GM12878 (cell line): Measurements from ENCODE around the gene GALNT9. TPM values are rescaled to one million over a fixed set of nuclear protein-coding genes. Genes with fewer than 3 reads are reported as not detected.

Experiments
- ATAC-seq: fragments of 200-7000 bp; cut with Tn5 transposase; 3 replicates; pipeline ENCODE4 v1.9.1; 2020; ENCODE audit warnings: mild to moderate bottlenecking, moderate library complexity
- BruUV-seq: library from RNA; stranded (reverse); fragments of 400-500 nt; replicated peaks from 2 replicates; lab custom pipeline; 2021; lab: Mats Ljungman, UMichigan
- CTCF ChIA-PET: fragments of 300-600 bp; sonication (Branson Sonifier 250); formaldehyde crosslinking; extraction: SDS; loops from one replicate; lab custom pipeline; 2021; ENCODE audit warnings: inconsistent platforms; lab: Yijun Ruan, JAX
- POLR2A ChIA-PET: fragments of 350-600 bp; formaldehyde crosslinking; extraction: SDS; loops from one replicate; lab custom pipeline; 2021; ENCODE audit warnings: inconsistent platforms; lab: Charles Lee
- RAD21 ChIA-PET: fragments of 300-600 bp; sonication (Branson Sonifier 250); formaldehyde crosslinking; loops from one replicate; lab custom pipeline; 2023; ENCODE audit warnings: antibody characterized with exemption; ENCODE audit not compliant: unreplicated experiment; lab: Charles Lee
- SMC1A ChIA-PET: fragments of 300-600 bp; sonication (Branson Sonifier 250); formaldehyde crosslinking; loops from one replicate; lab custom pipeline; 2023; ENCODE audit not compliant: unreplicated experiment, uncharacterized antibody; lab: Charles Lee
- DNase-seq: peaks from one replicate; pipeline ENCODE4 v3.0.0-alpha.2; 2011; ENCODE audit warnings: low read depth, low spot score
- FAIRE-seq: peaks from 3 replicates; lab custom pipeline; 2011; peaks lifted over from hg19 to GRCh38; lab: Jason Lieb, UNC
- H2AFZ ChIP-seq: 2 replicates; pipeline ENCODE4 v1.6.0; 2011; ENCODE audit warnings: low read depth, low read length, control low read depth; ENCODE audit not compliant: control insufficient read depth
- H3K27ac ChIP-seq: 2 replicates; pipeline ENCODE4 v1.5.1; 2011; ENCODE audit warnings: control low read depth; ENCODE audit not compliant: control insufficient read depth, insufficient read depth
- H3K27me3 ChIP-seq, 2 experiments: replicated peaks in 1 of 2; 2 replicates each; pipeline versions ENCODE4 v1.6.0 to v1.6.1; 2011; ENCODE audit warnings: low read length in 1 of 2; ENCODE audit not compliant: control insufficient read depth in 2 of 2, insufficient read depth in 2 of 2
- H3K36me3 ChIP-seq, 2 experiments: 2 replicates each; pipeline ENCODE4 v1.5.1; 2011; ENCODE audit warnings: low read length in 1 of 2; ENCODE audit not compliant: control insufficient read depth in 2 of 2, insufficient read depth in 2 of 2
- H3K4me1 ChIP-seq: 2 replicates; pipeline ENCODE4 v1.6.1; 2011; ENCODE audit warnings: mild to moderate bottlenecking, low read length, moderate library complexity, mixed read lengths; ENCODE audit not compliant: control insufficient read depth, insufficient read depth
- H3K4me2 ChIP-seq: 2 replicates; pipeline ENCODE4 v1.6.0; 2011; ENCODE audit warnings: control low read depth; ENCODE audit not compliant: control insufficient read depth, insufficient read depth
- H3K4me3 ChIP-seq: fragments of 200-600 bp; sonication (generic); 2 replicates; pipeline ENCODE4 v1.5.1; 2016
- H3K79me2 ChIP-seq: 2 replicates; pipeline ENCODE4 v1.6.0; 2011; ENCODE audit warnings: low read length; ENCODE audit not compliant: control insufficient read depth, insufficient read depth
- H3K9ac ChIP-seq: 2 replicates; pipeline ENCODE4 v1.8.0; 2011; ENCODE audit warnings: low read length, control low read depth, mixed read lengths; ENCODE audit not compliant: control insufficient read depth, insufficient read depth
- H3K9me3 ChIP-seq: replicated peaks from 3 replicates; pipeline ENCODE4 v1.5.1; 2011; ENCODE audit warnings: mild to moderate bottlenecking, low read length; ENCODE audit not compliant: control insufficient read depth, insufficient read depth
- H4K20me1 ChIP-seq: 2 replicates; pipeline ENCODE4 v1.6.0; 2011; ENCODE audit not compliant: control insufficient read depth, insufficient read depth
- ATF3 ChIP-seq: IDR thresholded peaks from 2 replicates; pipeline ENCODE4 v1.6.1; 2011; ENCODE audit warnings: low read depth, mild to moderate bottlenecking, low read length, moderate library complexity, borderline replicate concordance; ENCODE audit errors: extremely low read depth
- BACH1 ChIP-seq: fragments of 450-650 bp; IDR thresholded peaks from 2 replicates; pipeline ENCODE4 v1.6.1; 2017; ENCODE audit warnings: mild to moderate bottlenecking, borderline replicate concordance
- BHLHE40 ChIP-seq, 2 experiments: fragments of 450-650 bp in 1 of 2; IDR thresholded peaks; 2 replicates each; pipeline ENCODE4 v1.6.1; 2011 to 2017; ENCODE audit warnings: low read depth in 2 of 2, borderline replicate concordance in 1 of 2, improper control_type of control experiment in 1 of 2, low read length in 1 of 2, mild to moderate bottlenecking in 1 of 2
- CBX3 ChIP-seq: fragments of 200-600 bp; sonication (generic); IDR thresholded peaks from 2 replicates; pipeline ENCODE4 v1.6.1; 2016; ENCODE audit warnings: low read depth, borderline replicate concordance
- CTCF ChIP-seq, 3 experiments: IDR thresholded peaks in 2 of 3; conservative IDR thresholded peaks in 1 of 3; 2 replicates each; pipeline ENCODE4 v1.5.1; 2011; ENCODE audit warnings: low read depth in 3 of 3, low read length in 3 of 3, mild to moderate bottlenecking in 3 of 3, control low read depth in 2 of 3, moderate library complexity in 2 of 3, inconsistent platforms in 1 of 3, mixed read lengths in 1 of 3; ENCODE audit not compliant: control insufficient read depth in 2 of 3, insufficient read depth in 1 of 3; ENCODE audit errors: extremely low read depth in 1 of 3
- EZH2 ChIP-seq: IDR thresholded peaks from 2 replicates; pipeline ENCODE4 v1.6.1; 2012; ENCODE audit warnings: low read depth, mild to moderate bottlenecking, control low read depth, inconsistent platforms, low read length, borderline replicate concordance; ENCODE audit not compliant: control insufficient read depth
- NFYB ChIP-seq: IDR thresholded peaks from 2 replicates; pipeline ENCODE4 v1.6.1; 2011; ENCODE audit warnings: low read depth, mild to moderate bottlenecking, low read length, improper control_type of control experiment, moderate library complexity; ENCODE audit not compliant: insufficient read depth
- NR2C1 ChIP-seq: fragments of 450-650 bp; IDR thresholded peaks from 2 replicates; pipeline ENCODE4 v1.6.1; 2017; ENCODE audit warnings: antibody characterized with exemption, mild to moderate bottlenecking, moderate library complexity
- NR2C2 ChIP-seq: IDR thresholded peaks from 2 replicates; pipeline ENCODE4 v1.6.1; 2011; ENCODE audit warnings: borderline replicate concordance, low read depth; ENCODE audit not compliant: control insufficient read depth, insufficient read length
- PAX8 ChIP-seq: fragments of 450-650 bp; IDR thresholded peaks from 2 replicates; pipeline ENCODE4 v1.6.1; 2017; ENCODE audit warnings: mild to moderate bottlenecking, moderate library complexity
- POLR2AphosphoS2 ChIP-seq: IDR thresholded peaks from 2 replicates; pipeline ENCODE4 v1.6.1; 2011; ENCODE audit warnings: low read depth, mild to moderate bottlenecking, low read length, improper control_type of control experiment, moderate library complexity
- RAD21 ChIP-seq: IDR thresholded peaks from 2 replicates; pipeline ENCODE4 v1.6.1; 2011; ENCODE audit warnings: mild to moderate bottlenecking, low read depth, low read length, moderate library complexity; ENCODE audit not compliant: insufficient read depth
- RAD51 ChIP-seq: fragments of 450-650 bp; IDR thresholded peaks from 2 replicates; pipeline ENCODE4 v1.6.1; 2016; ENCODE audit warnings: moderate library complexity, mild to moderate bottlenecking, inconsistent platforms
- RBBP5 ChIP-seq: fragments of 200-600 bp; sonication (generic); conservative IDR thresholded peaks from 2 replicates; pipeline ENCODE4 v1.6.1; 2016
- RELA ChIP-seq: fragments of 450-650 bp; IDR thresholded peaks from 2 replicates; pipeline ENCODE4 v1.8.0; 2014; ENCODE audit warnings: borderline replicate concordance; ENCODE audit not compliant: partially characterized antibody
- SMARCA5 ChIP-seq: fragments of 450-650 bp; IDR thresholded peaks from 2 replicates; pipeline ENCODE4 v1.6.1; 2017; ENCODE audit warnings: mild to moderate bottlenecking
- SUPT20H ChIP-seq: IDR thresholded peaks from 2 replicates; pipeline ENCODE4 v1.6.1; 2011; ENCODE audit warnings: low read depth, mild to moderate bottlenecking, low read length, moderate library complexity, borderline replicate concordance; ENCODE audit not compliant: control insufficient read depth
- YBX1 ChIP-seq: fragments of 450-650 bp; IDR thresholded peaks from 2 replicates; pipeline ENCODE4 v1.6.1; 2016; ENCODE audit warnings: antibody characterized with exemption
- YY1 ChIP-seq: IDR thresholded peaks from 2 replicates; pipeline ENCODE4 v1.6.1; 2011; ENCODE audit warnings: low read depth, mild to moderate bottlenecking, low read length
- WGBS: methylation state at CpG from one replicate; pipeline ENCODE4 v1.1.6; 2016; ENCODE audit warnings: low lambda C conversion rate; ENCODE audit not compliant: insufficient replicate concordance, insufficient coverage; ENCODE audit errors: missing lambda C conversion rate; 5-methylcytosine and 5-hydroxymethylcytosine counted together
- in situ Hi-C: fragments of 300-500 bp; cut with MboI; formaldehyde crosslinking; loops from 9 replicates; pipeline ENCODE4 v1.14.3; 2018; ENCODE audit warnings: mixed read lengths
- intact Hi-C: fragments of 100-400 bp; cut with micrococcal nuclease; formaldehyde crosslinking; loops from one replicate; pipeline ENCODE4 v1.14.2; 2022; ENCODE audit not compliant: unreplicated experiment
- polyA plus RNA-seq, 11 experiments: library from polyadenylated mRNA; depleted of rRNA in 4 of 11; unstranded in 6 of 11; stranded (reverse) in 5 of 11; fragments of >200 nt; fragmentation: Nextera tagmentation in 4 of 11; fragmentation: Illumina TruSeq in 1 of 11; extraction: Ambion mirVana in 4 of 11; extraction: Trizol in 1 of 11; gene quantifications; 1 replicate in 1 of 11; 2 replicates in 10 of 11; pipeline versions ENCODE4 v1.2.1 to v1.2.3, GENCODE V29; 2011 to 2016; ENCODE audit warnings: inconsistent platforms in 2 of 11, missing spikeins in 2 of 11, low read depth in 1 of 11
- total RNA-seq, 4 experiments: library from RNA; depleted of rRNA in 3 of 4; stranded (reverse); fragments of >200 nt in 3 of 4; fragmentation: Illumina TruSeq in 1 of 4; extraction: Trizol in 1 of 4; gene quantifications; 2 replicates each; pipeline versions ENCODE4 v1.2.1 to v1.2.3, GENCODE V29; 2013 to 2021

The GALNT9 gene
- total and polyA plus RNA-seq, 10 of the 15 experiments (the other 5 are each of a cell fraction or from before 2014, with no cell fraction given), result 0.04 TPM; not detected in 9

- TF ChIP-seq EZH2 (no peak), RBBP5 (no peak)
- TF ChIP-seq, all 136 proteins: peak for 0
Measured at GRCh38 chr12:132154341-132154761, 175.0 kb downstream of the GALNT9 start (continued).

- ChIA-PET RAD21 (interaction anchor here (1.0 kb wide), 4 partner anchors 65 to 461 kb away, joined by 5 to 6 read pairs (median 6); no protein-coding TSS in a partner anchor), SMC1A (interaction anchor here (0.8 to 1.1 kb wide), 3 partner anchors 66 to 461 kb away, joined by 3 to 4 read pairs (median 4); no protein-coding TSS in a partner anchor), CTCF (interaction anchor here (0.6 to 1.6 kb wide), 17 partner anchors 9 to 461 kb away, joined by 3 to 9 read pairs (median 4); no protein-coding TSS in a partner anchor), POLR2A (interaction anchor here (0.5 kb wide), 1 partner anchor 616 kb away, joined by 3 read pairs; no protein-coding TSS in a partner anchor)
- FAIRE-seq, result no peak
- in situ Hi-C loops, result no loop called here
- Histone ChIP-seq H2AFZ (no peak overlapping the region), H3K79me2 (no peaks in the 10 kb centered on the region), H3K36me3 (peaks cover 3 to 12% of the 10 kb centered on the region in 2 experiments), H3K27ac (no peak overlapping the region), H3K4me1 (no peaks in the 10 kb centered on the region), H3K9me3 (peaks cover 8% of the 10 kb centered on the region), H3K4me2 (no peak overlapping the region), H3K9ac (no peak overlapping the region), H3K27me3 (no peaks in the 10 kb centered on the region), H4K20me1 (peaks cover 3% of the 10 kb centered on the region; the same call in 1 of the 2 replicates), H3K4me3 (no peak overlapping the region)
- DNase-seq, result peak; percentile 8
- intact Hi-C loops, result loop anchor here (1.0 to 5.0 kb wide), 4 partner anchors 65 to 462 kb away; no protein-coding TSS in a partner anchor
- 25% methylated on average over 38 of the region's 41 CpGs for WGBS
- no TSS peak for BruUV-seq
- ATAC-seq, result peak; percentile 99
- peak; percentile 16 for TF ChIP-seq RELA
- no peak for TF ChIP-seq YBX1
- 0 out of 4 replicates have a peak, but pooled peaks of 1 of the 2 experiments have one; percentile 13 for TF ChIP-seq BHLHE40 (IDR thresholded peaks at IDR 0.05; ENCODE audit: borderline replicate concordance in 1 of 2, low read depth in 2 of 2, low read length in 1 of 2)
- TF ChIP-seq ATF3, result no peak
- no peak for TF ChIP-seq CBX3
- no peak for TF ChIP-seq PAX8
- peak; percentile 86 for TF ChIP-seq RAD21
- no peak; the same call in 1 of the 2 replicates for TF ChIP-seq POLR2AphosphoS2
- 0 out of 2 replicates have a peak, but pooled peaks have one; percentile 34 for TF ChIP-seq SMARCA5
- no peak for TF ChIP-seq SUPT20H
- TF ChIP-seq YY1, result peak; percentile 67
- TF ChIP-seq EZH2, result no peak
- no peak for TF ChIP-seq NR2C2
- TF ChIP-seq NR2C1, result no peak
- TF ChIP-seq RAD51, result no peak
- no peak for TF ChIP-seq NFYB
- TF ChIP-seq BACH1, result no peak
- TF ChIP-seq CTCF (IDR thresholded peaks at IDR 0.05 in 2 of 3, conservative IDR thresholded peaks at IDR 0.05 in 1 of 3; ENCODE audit: control insufficient read depth in 2 of 3, extremely low read depth in 1 of 3, insufficient read depth in 1 of 3, low read depth in 3 of 3, low read length in 3 of 3), result peak; percentile 93 to 97 (median 95); a peak in 5 of 6 replicates
Measured at GRCh38 chr12:132153501-132154340, 175.7 kb downstream of the GALNT9 start.
